Muscle of leg (tissue), 11 donors: ENCODE data around the gene CDK5RAP1. TPM values are rescaled to one million over a fixed set of nuclear protein-coding genes. Genes with fewer than 3 reads are reported as not detected.

Source experiments
- DNase-seq: peaks from one replicate; pipeline ENCODE4 v3.0.0; 2013
- H3K27ac ChIP-seq: one replicate; pipeline ENCODE4 v1.5.1; 2013; ENCODE audit warnings: mild to moderate bottlenecking, low read length, control low read depth
- H3K27me3 ChIP-seq: one replicate; pipeline ENCODE4 v1.6.1; 2013; ENCODE audit warnings: low read length; ENCODE audit not compliant: control insufficient read depth, insufficient read depth
- H3K36me3 ChIP-seq: one replicate; pipeline ENCODE4 v1.6.1; 2013; ENCODE audit warnings: low read length; ENCODE audit not compliant: control insufficient read depth, insufficient read depth
- H3K4me1 ChIP-seq: one replicate; pipeline ENCODE4 v1.6.1; 2013; ENCODE audit warnings: low read length; ENCODE audit not compliant: control insufficient read depth, insufficient read depth
- H3K4me3 ChIP-seq: one replicate; pipeline ENCODE4 v1.5.1; 2013; ENCODE audit warnings: low read length, control low read depth
- H3K9me3 ChIP-seq: replicated peaks from 2 replicates; pipeline ENCODE4 v1.6.1; 2013; ENCODE audit warnings: low read depth, low read length; ENCODE audit not compliant: control insufficient read depth
- WGBS: methylation state at CpG from one replicate; pipeline ENCODE4 v1.1.5; 2013; ENCODE audit warnings: missing lambda C conversion rate; ENCODE audit not compliant: insufficient coverage; 5-methylcytosine and 5-hydroxymethylcytosine counted together
- polyA plus RNA-seq, 8 donors: library from polyadenylated mRNA; unstranded; fragments of 120-200 nt; gene quantifications; one replicate each; pipeline versions ENCODE4 v1.2.1 to v1.2.3, GENCODE V29; 2013; ENCODE audit warnings: inconsistent platforms in 1 of 8, low replicate concordance in 1 of 8; ENCODE audit not compliant: insufficient read length in 8 of 8, insufficient read depth in 1 of 8
- total RNA-seq: library from RNA; stranded (reverse); fragments of 120-200 nt; gene quantifications from one replicate; pipeline ENCODE4 v1.2.4, GENCODE V29; 2013

CDK5RAP1 gene
- total and polyA plus RNA-seq, 9 donors, result 18.5 to 28.4 (median 20.3) TPM

DNA sequence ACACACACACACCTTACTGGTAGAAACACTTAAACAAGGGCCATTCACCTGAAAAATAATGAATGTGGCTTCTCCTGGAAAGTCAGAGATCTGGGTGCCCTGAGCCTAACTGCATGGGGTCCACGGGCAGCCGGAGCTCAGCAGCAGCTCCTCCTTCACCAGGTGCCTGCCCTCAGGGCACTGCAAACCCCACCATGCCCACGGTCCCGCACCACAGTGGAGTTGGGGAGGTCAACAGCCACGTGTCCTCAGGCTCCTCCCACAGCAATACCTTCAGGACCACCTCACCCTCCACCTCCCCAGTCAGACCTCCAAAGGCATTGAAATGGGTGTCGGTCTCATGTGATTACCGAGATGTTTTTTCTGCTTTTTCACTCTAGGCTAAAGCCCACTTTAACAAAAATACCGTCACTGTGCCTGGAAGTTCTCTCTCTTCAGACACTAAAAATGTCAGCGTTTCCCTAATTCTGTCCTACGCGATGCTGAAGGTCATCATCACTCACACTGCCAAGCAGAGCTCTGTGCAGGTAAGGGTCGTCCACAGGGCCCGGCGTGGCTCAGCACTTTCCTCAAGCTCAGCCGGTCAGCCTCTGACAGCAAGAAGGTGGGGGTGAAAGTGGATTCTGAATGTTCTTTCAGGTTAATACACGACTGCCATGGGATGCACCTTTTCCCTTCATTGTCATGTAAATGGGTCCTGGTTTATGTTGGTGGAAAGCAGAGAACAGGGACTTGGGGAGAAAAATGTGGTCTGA, 48.9 kb downstream of the CDK5RAP1 start:
- Histone ChIP-seq H3K4me1 (no peaks in the 10 kb centered on the region), H3K36me3 (peaks cover 19% of the 10 kb centered on the region)
- WGBS, result 68% methylated on average over 11 of the region's 16 CpGs

DNA sequence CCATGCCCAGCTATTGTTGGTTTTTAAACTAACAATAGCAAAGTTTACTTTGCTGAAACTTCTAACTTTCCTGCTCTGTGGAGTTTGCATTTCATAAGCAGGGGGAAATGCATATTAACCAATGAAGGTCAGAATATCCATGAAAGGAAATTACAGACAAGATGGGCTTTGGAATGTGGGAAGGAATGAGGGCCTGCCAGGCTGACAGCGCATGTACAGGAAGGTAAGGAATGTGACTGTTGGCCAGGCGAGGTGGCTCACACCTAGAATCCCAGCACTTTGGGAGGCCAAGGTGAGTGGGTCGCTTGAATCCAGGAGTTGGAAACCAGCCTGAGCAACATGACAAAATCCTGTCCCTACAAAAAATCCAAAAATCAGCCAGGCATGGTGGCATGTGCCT, 49.6 kb downstream of the CDK5RAP1 start:
- no peak for DNase-seq
- Histone ChIP-seq H3K27ac (no peak overlapping the region), H3K9me3 (no peaks in the 10 kb centered on the region), H3K4me1 (no peaks in the 10 kb centered on the region), H3K36me3 (peaks cover 19% of the 10 kb centered on the region), H3K4me3 (no peak overlapping the region), H3K27me3 (no peaks in the 10 kb centered on the region)
- WGBS, result 74% methylated on average over 3 of the region's 3 CpGs

More for the DNA sequence above, 48.9 kb downstream of the CDK5RAP1 start:
- no peak for DNase-seq
- no peak overlapping the region for H3K4me3 ChIP-seq
- no peak overlapping the region for H3K27ac ChIP-seq
- no peaks in the 10 kb centered on the region for H3K9me3 ChIP-seq
- no peaks in the 10 kb centered on the region for H3K27me3 ChIP-seq

DNA sequence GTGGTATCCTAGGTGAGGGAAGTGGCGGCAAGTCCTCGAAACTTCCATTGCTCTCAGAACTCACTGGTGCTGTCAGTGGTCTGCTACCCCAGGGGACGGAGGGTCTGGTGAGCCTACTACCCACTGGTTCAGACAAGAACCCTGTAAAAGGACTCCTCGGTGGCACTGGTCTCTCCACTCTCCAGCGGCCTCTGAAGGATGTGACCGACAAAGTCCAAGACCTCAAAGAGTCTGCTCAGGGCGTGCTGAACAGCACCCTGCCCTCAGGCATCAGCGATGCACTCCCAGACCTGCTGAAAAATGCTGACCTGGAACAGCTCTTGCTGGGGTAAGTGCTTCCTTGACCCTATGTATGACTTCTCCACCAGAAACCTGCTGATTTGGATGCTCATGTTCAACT, 51.8 kb downstream of the CDK5RAP1 start:
- Histone ChIP-seq H3K27me3 (no peaks in the 10 kb centered on the region), H3K9me3 (no peaks in the 10 kb centered on the region), H3K4me3 (no peak overlapping the region), H3K36me3 (peaks cover 19% of the 10 kb centered on the region), H3K4me1 (no peaks in the 10 kb centered on the region), H3K27ac (no peak overlapping the region)
- WGBS, result 95% methylated on average over 8 of the region's 8 CpGs
- DNase-seq, result no peak

DNA sequence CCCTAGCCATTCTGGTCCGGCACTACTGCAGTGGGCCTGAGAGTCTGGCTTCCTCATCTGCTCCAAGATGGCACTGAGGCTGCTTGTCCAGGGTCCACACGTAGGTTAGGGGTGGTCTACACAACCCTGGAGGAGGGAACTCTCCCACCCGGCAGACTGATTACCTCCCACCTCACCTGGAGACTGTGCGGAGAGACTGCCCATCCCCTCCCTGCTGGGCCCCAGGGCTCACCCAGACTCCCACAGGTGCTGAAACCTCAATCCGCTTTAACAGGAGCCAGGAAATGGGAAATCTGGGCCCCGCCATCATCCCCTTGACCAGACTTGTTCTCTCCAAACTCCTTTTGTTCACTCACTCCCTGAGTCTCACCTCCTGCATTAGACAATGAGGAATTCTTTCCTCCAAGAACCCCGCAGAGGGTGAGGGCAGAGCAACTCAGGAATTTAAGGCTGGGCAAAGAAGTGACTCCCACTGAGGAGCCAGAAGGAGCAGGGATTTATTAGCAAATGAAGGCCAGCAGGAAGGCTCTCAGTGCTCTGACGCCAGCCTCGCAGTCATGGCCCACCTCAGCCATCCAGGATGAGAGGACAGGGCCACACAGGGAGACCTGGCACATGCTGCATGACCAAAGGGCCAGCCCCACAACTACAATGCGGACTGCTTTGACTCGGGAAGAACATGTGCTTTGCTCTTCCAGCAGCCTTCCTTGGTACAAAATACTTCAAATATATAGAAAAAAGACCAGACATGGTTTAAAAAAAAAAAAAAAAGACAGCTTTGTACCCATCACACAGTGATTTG, 53.0 kb downstream of the CDK5RAP1 start:
- Histone ChIP-seq H3K27ac (no peak overlapping the region), H3K4me3 (no peak overlapping the region), H3K36me3 (peaks cover 19% of the 10 kb centered on the region), H3K27me3 (no peaks in the 10 kb centered on the region), H3K4me1 (no peaks in the 10 kb centered on the region), H3K9me3 (no peaks in the 10 kb centered on the region)
- DNase-seq, result no peak
- WGBS, result 83% methylated on average over 6 of the region's 11 CpGs

DNA sequence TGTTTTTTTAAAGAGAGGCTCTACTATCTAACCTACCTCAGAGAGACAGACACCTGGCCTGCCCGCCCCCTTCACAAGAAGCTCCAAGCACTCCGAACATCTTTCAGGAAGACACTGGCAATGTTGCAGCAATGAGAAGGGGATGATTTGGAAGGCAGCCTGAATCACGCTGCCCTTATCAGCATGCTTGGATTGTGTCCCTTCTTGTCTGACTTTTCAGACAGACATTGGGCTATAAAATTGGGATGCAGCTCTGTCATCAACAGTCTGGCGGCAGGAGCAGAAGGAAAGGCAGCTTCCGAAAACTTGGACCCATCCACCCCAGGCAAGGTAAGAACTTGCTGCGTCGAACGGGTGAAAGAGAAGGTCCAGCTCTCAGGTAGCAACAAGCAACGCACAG, 56.0 kb downstream of the CDK5RAP1 start:
- no peaks in the 10 kb centered on the region for H3K9me3 ChIP-seq
- no peaks in the 10 kb centered on the region for H3K4me1 ChIP-seq
- H3K4me3 ChIP-seq, result no peak overlapping the region
- no peaks in the 10 kb centered on the region for H3K27me3 ChIP-seq
- peaks cover 7% of the 10 kb centered on the region for H3K36me3 ChIP-seq
- no peak for DNase-seq
- no peak overlapping the region for H3K27ac ChIP-seq
- WGBS, result 88% methylated on average over 7 of the region's 9 CpGs

GRCh38 chr20:33343521-33343920, 57.8 kb downstream of the CDK5RAP1 start:
- WGBS, result 94% methylated on average over 2 of the region's 4 CpGs
- Histone ChIP-seq H3K27ac (no peak overlapping the region), H3K9me3 (no peaks in the 10 kb centered on the region), H3K36me3 (no peaks in the 10 kb centered on the region), H3K27me3 (no peaks in the 10 kb centered on the region), H3K4me3 (no peak overlapping the region), H3K4me1 (no peaks in the 10 kb centered on the region)
- DNase-seq, result no peak

GRCh38 chr20:33339515-33340058, 61.7 kb downstream of the CDK5RAP1 start:
- Histone ChIP-seq H3K27me3 (no peaks in the 10 kb centered on the region), H3K9me3 (no peaks in the 10 kb centered on the region), H3K4me3 (no peak overlapping the region), H3K27ac (no peak overlapping the region), H3K4me1 (no peaks in the 10 kb centered on the region), H3K36me3 (no peaks in the 10 kb centered on the region)
- DNase-seq, result no peak
- WGBS, result 69% methylated on average over 5 of the region's 8 CpGs

- H3K9me3 ChIP-seq, result no peaks in the 10 kb centered on the region
- no peak overlapping the region for H3K4me3 ChIP-seq
- no peak for DNase-seq
- WGBS, result 75% methylated on average over 2 of the region's 5 CpGs
- H3K36me3 ChIP-seq, result no peaks in the 10 kb centered on the region
- H3K4me1 ChIP-seq, result no peaks in the 10 kb centered on the region
- no peak overlapping the region for H3K27ac ChIP-seq
- no peaks in the 10 kb centered on the region for H3K27me3 ChIP-seq
These were observed 62.7 kb downstream of the CDK5RAP1 start for GRCh38 chr20:33338467-33339258.

GRCh38 chr20:33337531-33338165, 63.7 kb downstream of the CDK5RAP1 start:
- H3K4me1 ChIP-seq, result no peaks in the 10 kb centered on the region
- no peaks in the 10 kb centered on the region for H3K36me3 ChIP-seq
- no peak for DNase-seq
- no peaks in the 10 kb centered on the region for H3K9me3 ChIP-seq
- H3K4me3 ChIP-seq, result no peak overlapping the region
- H3K27me3 ChIP-seq, result no peaks in the 10 kb centered on the region
- WGBS, result 33% methylated on average over 2 of the region's 6 CpGs
- no peak overlapping the region for H3K27ac ChIP-seq
